Vagina (tissue), 2 donors: ENCODE measurements around the gene LZTR1. TPM values are rescaled to one million over a fixed set of nuclear protein-coding genes. Genes with fewer than 3 reads are reported as not detected.

Experiments used
- DNase-seq, 2 donors: peaks; one replicate each; pipeline ENCODE4 v3.0.0-alpha.2; 2017; ENCODE audit errors: extremely low spot score in 2 of 2
- H3K27ac ChIP-seq: fragments of 200-600 bp; sonication (generic); one replicate; pipeline ENCODE4 v1.5.1; 2019
- H3K27me3 ChIP-seq: fragments of 200-600 bp; sonication (generic); one replicate; pipeline ENCODE4 v1.5.1; 2019
- H3K36me3 ChIP-seq, 2 donors: fragments of 200-600 bp; sonication (generic); one replicate each; pipeline ENCODE4 v1.5.1; 2017 to 2019
- H3K4me1 ChIP-seq: fragments of 200-600 bp; sonication (generic); one replicate; pipeline ENCODE4 v1.5.1; 2019
- H3K4me3 ChIP-seq, 2 donors: fragments of 200-600 bp; sonication (generic); 1 replicate in 1 of 2; 2 replicates in 1 of 2; pipeline ENCODE4 v1.5.1; 2016 to 2019
- H3K9me3 ChIP-seq: fragments of 200-600 bp; sonication (generic); one replicate; pipeline ENCODE4 v1.5.1; 2019
- POLR2A ChIP-seq, 2 donors: fragments of 450-650 bp; IDR thresholded peaks; one replicate each; pipeline ENCODE4 v1.6.1; 2017; ENCODE audit warnings: antibody characterized with exemption in 2 of 2, mild to moderate bottlenecking in 2 of 2, moderate library complexity in 2 of 2
- POLR2AphosphoS5 ChIP-seq, 2 donors: sonication (generic); formaldehyde crosslinking; IDR thresholded peaks; one replicate each; pipeline ENCODE4 v1.9.0; 2017; ENCODE audit warnings: antibody characterized with exemption in 2 of 2, mild to moderate bottlenecking in 2 of 2, low read depth in 1 of 2; ENCODE audit not compliant: insufficient read depth in 1 of 2
- intact Hi-C: fragments of 100-400 bp; cut with DNase I; formaldehyde crosslinking; loops from one replicate; pipeline ENCODE4 v1.15.1; 2023
- total RNA-seq: library from RNA; depleted of rRNA; stranded (reverse); fragments of >200 nt; gene quantifications from one replicate; pipeline ENCODE4 v1.2.3, GENCODE V29; 2016
- TF ChIP-seq, protein P1 (sequence below), 3 experiments: fragments of 450-650 bp in 2 of 3; fragments of 200-600 bp in 1 of 3; sonication (generic) in 1 of 3; IDR thresholded peaks; one replicate each; pipeline ENCODE4 v1.5.1; 2017 to 2019; ENCODE audit warnings: antibody characterized with exemption in 3 of 3, mild to moderate bottlenecking in 2 of 3, moderate library complexity in 2 of 3

Gene LZTR1
- total RNA-seq, 1 donor from 2014 or later = 61.9 TPM

DNA sequence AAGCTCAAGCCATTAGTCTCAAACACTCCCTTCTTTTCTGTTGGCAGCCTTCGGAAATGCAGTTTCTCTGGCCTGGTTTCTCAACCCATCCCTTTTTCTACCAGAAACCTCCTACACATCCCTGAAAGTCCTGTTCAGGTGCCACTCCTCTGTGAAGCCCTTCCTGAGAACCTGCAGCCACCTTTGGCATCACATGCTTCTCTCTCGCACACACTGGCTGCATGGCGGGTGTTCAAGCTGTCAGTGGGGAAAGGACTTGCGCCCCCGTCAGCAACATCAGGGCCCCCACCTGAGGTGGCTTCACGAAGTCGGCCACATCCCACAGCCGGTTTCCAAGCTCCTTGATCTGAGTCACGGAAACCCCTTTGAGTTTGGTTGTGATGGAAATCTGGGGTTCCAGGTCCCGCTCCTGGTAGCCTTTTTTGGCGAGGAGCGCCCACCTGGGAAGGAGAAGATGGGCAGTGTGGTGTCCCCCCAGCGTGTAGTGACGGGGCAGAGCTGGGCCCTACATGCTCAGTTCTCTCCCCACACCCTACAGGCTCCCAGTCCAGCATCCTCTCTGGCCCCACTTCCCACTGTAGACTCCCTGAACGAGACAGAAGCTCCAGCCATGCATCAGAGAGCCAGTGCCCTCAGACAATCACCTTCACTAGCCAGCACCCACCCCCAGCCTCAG lies 61.9 kb downstream of the LZTR1 start:
- Histone ChIP-seq H3K4me1 (peaks cover 21% of the 10 kb centered on the region), H3K27me3 (no peaks in the 10 kb centered on the region), H3K9me3 (no peaks in the 10 kb centered on the region), H3K36me3 (no peaks in the 10 kb centered on the region), H3K4me3 (no peak overlapping the region), H3K27ac (no peak overlapping the region)
- intact Hi-C loops = no loop called here
- no peak for DNase-seq
- TF ChIP-seq POLR2A (IDR thresholded peaks at IDR 0.05) (no peak), POLR2AphosphoS5 (IDR thresholded peaks at IDR 0.05; ENCODE audit: insufficient read depth in 1 of 2, low read depth in 1 of 2) (no peak)
- TF ChIP-seq, protein P1, sequence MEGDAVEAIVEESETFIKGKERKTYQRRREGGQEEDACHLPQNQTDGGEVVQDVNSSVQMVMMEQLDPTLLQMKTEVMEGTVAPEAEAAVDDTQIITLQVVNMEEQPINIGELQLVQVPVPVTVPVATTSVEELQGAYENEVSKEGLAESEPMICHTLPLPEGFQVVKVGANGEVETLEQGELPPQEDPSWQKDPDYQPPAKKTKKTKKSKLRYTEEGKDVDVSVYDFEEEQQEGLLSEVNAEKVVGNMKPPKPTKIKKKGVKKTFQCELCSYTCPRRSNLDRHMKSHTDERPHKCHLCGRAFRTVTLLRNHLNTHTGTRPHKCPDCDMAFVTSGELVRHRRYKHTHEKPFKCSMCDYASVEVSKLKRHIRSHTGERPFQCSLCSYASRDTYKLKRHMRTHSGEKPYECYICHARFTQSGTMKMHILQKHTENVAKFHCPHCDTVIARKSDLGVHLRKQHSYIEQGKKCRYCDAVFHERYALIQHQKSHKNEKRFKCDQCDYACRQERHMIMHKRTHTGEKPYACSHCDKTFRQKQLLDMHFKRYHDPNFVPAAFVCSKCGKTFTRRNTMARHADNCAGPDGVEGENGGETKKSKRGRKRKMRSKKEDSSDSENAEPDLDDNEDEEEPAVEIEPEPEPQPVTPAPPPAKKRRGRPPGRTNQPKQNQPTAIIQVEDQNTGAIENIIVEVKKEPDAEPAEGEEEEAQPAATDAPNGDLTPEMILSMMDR (IDR thresholded peaks at IDR 0.05) = no peak

DNA sequence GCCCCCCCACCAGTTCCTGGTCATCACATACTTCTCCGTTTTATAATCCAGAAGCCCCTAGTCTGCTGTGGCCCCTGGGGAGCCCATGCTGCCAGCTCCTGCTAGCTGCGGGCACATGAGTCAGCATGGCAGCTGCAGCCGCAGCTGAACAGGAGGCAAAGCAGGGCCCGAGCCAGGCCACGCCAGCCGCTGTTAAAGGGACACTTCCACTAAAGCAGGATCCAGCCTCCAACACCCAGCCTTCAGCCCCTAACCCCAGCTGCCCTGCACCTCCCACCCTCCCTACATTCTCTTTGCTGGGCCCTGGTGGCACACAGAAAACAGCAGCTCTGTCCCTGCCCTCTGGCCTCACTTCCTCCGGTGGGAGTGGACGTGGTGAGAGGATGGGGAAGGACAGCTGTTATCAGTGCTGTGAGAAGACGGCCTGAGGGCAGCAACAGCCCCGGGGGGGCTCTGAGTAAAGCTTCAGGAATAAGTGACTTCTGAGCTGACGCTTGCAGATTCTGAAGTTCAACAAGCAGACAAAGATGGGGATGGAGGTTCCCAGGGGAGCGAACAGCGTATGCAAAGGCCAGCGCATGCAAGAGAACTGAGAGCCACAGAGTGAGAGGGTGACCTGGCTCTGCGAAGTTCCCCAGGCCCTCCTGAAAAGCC lies 63.0 kb downstream of the LZTR1 start:
- intact Hi-C loops = no loop called here
- Histone ChIP-seq H3K36me3 (no peaks in the 10 kb centered on the region), H3K4me1 (peaks cover 21% of the 10 kb centered on the region), H3K9me3 (no peaks in the 10 kb centered on the region), H3K4me3 (peak overlapping the region; percentile 30 to 47), H3K27ac (no peak overlapping the region), H3K27me3 (no peaks in the 10 kb centered on the region)
- DNase-seq = no peak
- no peak for TF ChIP-seq POLR2AphosphoS5 (IDR thresholded peaks at IDR 0.05; ENCODE audit: insufficient read depth in 1 of 2, low read depth in 1 of 2)
- TF ChIP-seq, protein P1 (IDR thresholded peaks at IDR 0.05) = no peak
- TF ChIP-seq POLR2A (IDR thresholded peaks at IDR 0.05) = no peak

DNA sequence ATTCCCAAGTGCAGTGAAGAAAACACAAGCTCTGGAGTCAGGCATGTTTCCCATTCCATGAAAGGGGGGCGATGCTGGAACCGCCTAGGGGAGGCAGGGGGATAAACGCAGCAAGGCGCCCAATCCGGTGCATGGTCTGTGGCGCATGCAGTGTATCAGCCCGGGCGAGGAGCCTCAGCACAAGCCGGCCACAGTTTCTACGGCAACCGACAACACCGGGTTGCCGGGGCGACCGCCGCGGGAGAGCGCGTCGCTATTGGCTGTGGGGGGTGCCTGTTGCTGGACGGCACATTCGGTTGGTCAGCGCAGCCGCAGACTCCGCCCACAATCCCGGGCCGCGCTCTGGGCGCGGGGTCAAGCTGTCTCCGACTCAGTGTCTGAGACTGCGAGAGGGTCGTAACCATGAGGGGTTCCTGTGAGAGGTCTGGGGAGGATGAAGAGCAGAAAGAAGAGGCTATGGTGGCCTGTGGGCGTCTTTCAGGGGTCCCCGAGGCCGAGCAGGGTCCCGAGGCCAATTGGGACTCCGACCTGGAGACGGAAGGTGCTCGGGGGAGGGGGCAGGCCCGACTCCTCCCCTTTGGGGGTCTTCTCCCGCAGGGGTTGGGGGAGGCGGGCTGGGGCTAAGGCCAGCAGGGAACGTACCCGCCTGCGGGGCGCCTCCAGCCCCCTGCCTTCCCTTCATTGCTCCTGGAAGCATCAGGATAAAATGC lies 63.6 kb downstream of the LZTR1 start, which contains the start of gene LRRC74B:
TSS of gene LRRC74B (plus strand) at position 362 of the 710 bp plus-strand sequence. CDS start at position 403, 41 bp downstream.
- Histone ChIP-seq H3K36me3 (no peaks in the 10 kb centered on the region), H3K4me1 (peaks cover 21% of the 10 kb centered on the region), H3K27ac (no peak within 1 kb of the TSS), H3K9me3 (no peaks in the 10 kb centered on the region), H3K4me3 (peak within 1 kb of the TSS; percentile 30 to 47), H3K27me3 (no peaks in the 10 kb centered on the region)
- intact Hi-C loops = no loop called here
- TF ChIP-seq, protein P1 (IDR thresholded peaks at IDR 0.05) = no peak
- TF ChIP-seq POLR2A (IDR thresholded peaks at IDR 0.05) (no peak), POLR2AphosphoS5 (IDR thresholded peaks at IDR 0.05; ENCODE audit: insufficient read depth in 1 of 2, low read depth in 1 of 2) (peak in 1 of 2 donors; percentile 24)
- DNase-seq = no peak

DNA sequence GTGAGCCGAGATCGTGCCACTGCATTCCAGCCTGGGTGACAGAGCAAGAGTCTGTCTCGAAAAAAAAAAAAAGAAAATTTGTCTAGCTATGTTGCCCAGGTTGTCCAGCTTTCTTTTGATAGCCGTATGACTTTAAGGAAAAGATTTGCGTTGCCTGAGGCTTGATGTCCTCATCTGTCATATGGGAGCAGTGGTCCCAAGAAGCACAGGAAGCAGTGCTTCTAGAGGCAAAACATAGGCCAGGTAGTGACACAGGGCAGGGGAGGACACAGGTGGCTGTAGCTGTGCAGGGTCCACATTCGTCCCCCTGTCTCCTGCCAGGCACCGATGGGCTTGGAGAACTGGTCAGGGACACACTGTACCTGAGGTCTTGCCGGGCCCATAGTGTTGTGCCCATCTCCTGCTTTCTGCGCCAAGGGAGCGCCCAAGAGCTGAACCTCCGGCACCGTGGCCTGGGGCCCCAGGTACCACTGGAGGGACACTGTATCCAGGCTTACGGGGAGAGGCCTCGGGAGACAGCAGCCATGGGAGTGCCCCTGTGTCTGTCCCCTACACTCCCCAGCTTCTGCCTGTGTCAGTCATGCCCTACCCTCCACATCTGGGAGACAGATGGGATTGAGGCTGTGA lies 65.1 kb downstream of the LZTR1 start:
- no peak for DNase-seq
- intact Hi-C loops = no loop called here
- Histone ChIP-seq H3K4me1 (peaks cover 21% of the 10 kb centered on the region), H3K36me3 (no peaks in the 10 kb centered on the region), H3K9me3 (no peaks in the 10 kb centered on the region), H3K27ac (no peak overlapping the region), H3K27me3 (no peaks in the 10 kb centered on the region), H3K4me3 (no peak overlapping the region)
- no peak for TF ChIP-seq POLR2A (IDR thresholded peaks at IDR 0.05)
- TF ChIP-seq, protein P1 (IDR thresholded peaks at IDR 0.05) = no peak
